ENCODE data around the gene RALY.
A peak's percentile ranks its signal among the peaks of the same experiment; 100 is the strongest.

Gene RALY

GRCh38 chr20:33993576-33994221, at the start of gene RALY:
RALY (plus strand) TSS chr20:33993911; CDS start chr20:34072075, 78,164 bp downstream.
- peak; percentile 82 to 94 for DNase-seq

- DNase-seq = no peak
Observed at GRCh38 chr20:33944914-33945313, 48.8 kb upstream of the RALY start.

GRCh38 chr20:33945391-33946081, 48.2 kb upstream of the RALY start:
- no peak for DNase-seq

GRCh38 chr20:33947709-33948295, 45.9 kb upstream of the RALY start:
- DNase-seq = peak; percentile 32 to 41

- DNase-seq = no peak
Observed at GRCh38 chr20:33948480-33948879, 45.2 kb upstream of the RALY start.

- DNase-seq = no peak
Observed at GRCh38 chr20:33951171-33951570, 42.5 kb upstream of the RALY start.

- DNase-seq = no peak
Observed at GRCh38 chr20:33954504-33954903, 39.2 kb upstream of the RALY start.

GRCh38 chr20:33963751-33964150, 30.0 kb upstream of the RALY start:
- no peak for DNase-seq

- no peak for DNase-seq
Observed at GRCh38 chr20:33964441-33964840, 29.3 kb upstream of the RALY start.

- DNase-seq = no peak
Observed at GRCh38 chr20:33967126-33967525, 26.6 kb upstream of the RALY start.

GRCh38 chr20:33969563-33969962, 24.1 kb upstream of the RALY start:
- no peak for DNase-seq

- DNase-seq = no peak
Observed at GRCh38 chr20:33970229-33970628, 23.5 kb upstream of the RALY start.

- DNase-seq = no peak
Observed at GRCh38 chr20:33971147-33971975, 22.4 kb upstream of the RALY start.

- DNase-seq = no peak
Observed at GRCh38 chr20:33976959-33977358, 16.8 kb upstream of the RALY start.

GRCh38 chr20:33977535-33977934, 16.2 kb upstream of the RALY start:
- DNase-seq = no peak

- DNase-seq = no peak
Observed at GRCh38 chr20:33979094-33979493, 14.6 kb upstream of the RALY start.

GRCh38 chr20:33981347-33981746, 12.4 kb upstream of the RALY start:
- DNase-seq = no peak

- DNase-seq = no peak
Observed at GRCh38 chr20:33981964-33982363, 11.7 kb upstream of the RALY start.

GRCh38 chr20:33983371-33983770, 10.3 kb upstream of the RALY start:
- no peak for DNase-seq

- DNase-seq = no peak
Observed at GRCh38 chr20:33984182-33984719, 9.5 kb upstream of the RALY start.

GRCh38 chr20:33985280-33985679, 8.4 kb upstream of the RALY start:
- no peak for DNase-seq

- no peak for DNase-seq
Observed at GRCh38 chr20:33985830-33986229, 7.9 kb upstream of the RALY start.

GRCh38 chr20:33986560-33987216, 7.0 kb upstream of the RALY start:
- no peak for DNase-seq
